PC-9 (cell line): ENCODE data around the gene MITF. TPM values are rescaled to one million over a fixed set of nuclear protein-coding genes. Genes with fewer than 3 reads are reported as not detected.

ENCODE experiments used
- BruUV-seq: library from RNA; stranded (reverse); fragments of 400-500 nt; replicated peaks from 2 replicates; lab custom pipeline; 2021; lab: Mats Ljungman, UMichigan
- CTCF ChIA-PET: fragments of 300-600 bp; sonication (Branson Sonifier 250); formaldehyde crosslinking; loops from one replicate; lab custom pipeline; 2022; ENCODE audit warnings: antibody characterized with exemption; lab: Charles Lee
- POLR2A ChIA-PET: fragments of 300-600 bp; sonication (Branson Sonifier 250); formaldehyde crosslinking; loops from one replicate; lab custom pipeline; 2022; ENCODE audit warnings: antibody characterized with exemption; ENCODE audit not compliant: unreplicated experiment; lab: Charles Lee
- DNase-seq, 2 experiments: peaks; one replicate each; pipeline versions ENCODE4 v3.0.0 to v3.0.0-alpha.2; 2015 to 2022; ENCODE audit warnings: mixed read lengths in 1 of 2
- H2AFZ ChIP-seq: fragments of 200-600 bp; sonication (generic); 2 replicates; pipeline ENCODE4 v1.8.1; 2017; ENCODE audit warnings: antibody characterized with exemption
- H3F3A ChIP-seq: fragments of 200-600 bp; sonication (generic); 2 replicates; pipeline ENCODE4 v1.8.1; 2017; ENCODE audit warnings: antibody characterized with exemption, mild to moderate bottlenecking, low read depth; ENCODE audit not compliant: insufficient read depth
- H3K27ac ChIP-seq: fragments of 200-600 bp; sonication (generic); 2 replicates; pipeline ENCODE4 v1.6.1; 2016; ENCODE audit warnings: mixed run types
- H3K27me3 ChIP-seq: fragments of 200-600 bp; sonication (generic); 2 replicates; pipeline ENCODE4 v1.6.1; 2016; ENCODE audit warnings: low read depth, mixed run types; ENCODE audit not compliant: insufficient read depth
- H3K36me3 ChIP-seq: fragments of 200-600 bp; sonication (generic); 2 replicates; pipeline ENCODE4 v1.6.1; 2016; ENCODE audit warnings: low read depth, mixed run types
- H3K4me1 ChIP-seq: fragments of 200-600 bp; sonication (generic); replicated peaks from 2 replicates; pipeline ENCODE4 v1.6.1; 2016; ENCODE audit warnings: mixed run types; ENCODE audit not compliant: insufficient read depth
- H3K4me2 ChIP-seq: fragments of 200-600 bp; sonication (generic); 2 replicates; pipeline ENCODE4 v1.6.1; 2017; ENCODE audit warnings: mixed run types
- H3K4me3 ChIP-seq: fragments of 200-600 bp; sonication (generic); 2 replicates; pipeline ENCODE4 v1.6.1; 2016; ENCODE audit warnings: mixed run types
- H3K79me2 ChIP-seq: fragments of 200-600 bp; sonication (generic); 2 replicates; pipeline ENCODE4 v1.6.1; 2017; ENCODE audit warnings: low read depth, mixed run types
- H3K9me2 ChIP-seq: fragments of 200-600 bp; sonication (generic); 2 replicates; pipeline ENCODE4 v1.8.1; 2017; ENCODE audit warnings: mild to moderate bottlenecking; ENCODE audit not compliant: insufficient read depth
- H3K9me3 ChIP-seq: fragments of 200-600 bp; sonication (generic); 2 replicates; pipeline ENCODE4 v1.8.1; 2016; ENCODE audit warnings: low read depth; ENCODE audit not compliant: insufficient read depth
- H4K20me1 ChIP-seq: fragments of 200-600 bp; sonication (generic); 2 replicates; pipeline ENCODE4 v1.8.1; 2017; ENCODE audit not compliant: insufficient read depth
- CTCF ChIP-seq: fragments of 200-600 bp; sonication (generic); conservative IDR thresholded peaks from 2 replicates; pipeline ENCODE4 v1.6.1; 2017; ENCODE audit warnings: mixed run types, antibody characterized with exemption, mild to moderate bottlenecking, moderate library complexity
- EZH2 ChIP-seq: fragments of 200-600 bp; sonication (generic); IDR thresholded peaks from 2 replicates; pipeline ENCODE4 v1.8.0; 2017; ENCODE audit warnings: antibody characterized with exemption, low read depth
- intact Hi-C: fragments of 100-400 bp; cut with micrococcal nuclease; formaldehyde crosslinking; loops from one replicate; pipeline ENCODE4 v1.10.0; 2022; ENCODE audit not compliant: unreplicated experiment
- total RNA-seq: library from RNA; stranded (reverse); gene quantifications from 2 replicates; pipeline ENCODE4 v1.2.3, GENCODE V29; 2021

The MITF gene
- total RNA-seq, 1 experiment from 2014 or later = 15.5 TPM

GRCh38 chr3:69838696-69839515, 99.6 kb downstream of the MITF start:
- ChIA-PET CTCF (interaction anchor here (0.7 kb wide), 1 partner anchor 43 kb away, joined by 3 read pairs; no protein-coding TSS in a partner anchor), POLR2A (no interaction called here)
- H2AFZ ChIP-seq = no peak overlapping the region
- BruUV-seq = no TSS peak
- H3K4me1 ChIP-seq = no peaks in the 10 kb centered on the region
- no peak overlapping the region for H3K4me2 ChIP-seq
- H3F3A ChIP-seq = no peaks in the 10 kb centered on the region
- H4K20me1 ChIP-seq = no peaks in the 10 kb centered on the region
- H3K4me3 ChIP-seq = no peak overlapping the region
- no peaks in the 10 kb centered on the region for H3K9me2 ChIP-seq
- no peaks in the 10 kb centered on the region for H3K79me2 ChIP-seq
- H3K9me3 ChIP-seq = no peaks in the 10 kb centered on the region
- intact Hi-C loops = no loop called here
- H3K36me3 ChIP-seq = no peaks in the 10 kb centered on the region
- H3K27ac ChIP-seq = no peak overlapping the region
- no peaks in the 10 kb centered on the region for H3K27me3 ChIP-seq
- DNase-seq = no peak
- TF ChIP-seq CTCF = no peak
- TF ChIP-seq EZH2 = no peak

- no peaks in the 10 kb centered on the region for H3K9me3 ChIP-seq
- H3K4me3 ChIP-seq = no peak overlapping the region
- no peak overlapping the region for H3K27ac ChIP-seq
- no peaks in the 10 kb centered on the region for H3K4me1 ChIP-seq
- no peak for TF ChIP-seq CTCF
- CTCF ChIA-PET = no interaction called here
- no peak overlapping the region for H3K4me2 ChIP-seq
- no peaks in the 10 kb centered on the region for H3K36me3 ChIP-seq
- BruUV-seq = no TSS peak
- intact Hi-C loops = no loop called here
- no peak overlapping the region for H2AFZ ChIP-seq
- no peaks in the 10 kb centered on the region for H3K27me3 ChIP-seq
- no peaks in the 10 kb centered on the region for H3K9me2 ChIP-seq
- no peak for DNase-seq
- no peaks in the 10 kb centered on the region for H3F3A ChIP-seq
- no peaks in the 10 kb centered on the region for H4K20me1 ChIP-seq
- no peaks in the 10 kb centered on the region for H3K79me2 ChIP-seq
- POLR2A ChIA-PET = no interaction called here
Measured at GRCh38 chr3:69842351-69842750, 103.1 kb downstream of the MITF start.

DNA sequence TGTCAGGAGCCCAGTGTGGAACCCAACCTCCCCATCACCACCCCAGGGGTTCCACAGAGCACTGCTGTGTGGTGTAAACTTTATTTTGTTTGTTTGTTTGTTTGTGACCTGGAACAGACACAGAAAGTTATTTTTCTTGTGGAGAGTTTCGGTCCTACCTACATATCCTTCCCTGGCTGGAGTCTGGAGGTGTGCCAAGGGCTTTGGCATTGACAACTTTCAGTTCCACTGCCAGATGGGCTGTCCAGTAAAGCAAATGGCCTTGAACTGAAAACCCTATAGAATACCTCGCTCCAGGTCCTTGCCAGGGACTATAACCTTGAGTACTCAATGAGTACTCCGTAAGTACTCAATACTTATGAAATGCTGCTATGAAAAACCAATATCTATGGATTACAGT, 103.5 kb downstream of the MITF start:
- H2AFZ ChIP-seq = no peak overlapping the region
- no peak for DNase-seq
- ChIA-PET CTCF (no interaction called here), POLR2A (no interaction called here)
- intact Hi-C loops = no loop called here
- no peaks in the 10 kb centered on the region for H3K27me3 ChIP-seq
- no peaks in the 10 kb centered on the region for H3K36me3 ChIP-seq
- H4K20me1 ChIP-seq = no peaks in the 10 kb centered on the region
- no TSS peak for BruUV-seq
- H3K9me3 ChIP-seq = no peaks in the 10 kb centered on the region
- H3K79me2 ChIP-seq = no peaks in the 10 kb centered on the region
- no peak overlapping the region for H3K4me3 ChIP-seq
- H3K4me1 ChIP-seq = no peaks in the 10 kb centered on the region
- H3F3A ChIP-seq = no peaks in the 10 kb centered on the region
- no peak overlapping the region for H3K4me2 ChIP-seq
- TF ChIP-seq EZH2 (no peak), CTCF (no peak)
- no peaks in the 10 kb centered on the region for H3K9me2 ChIP-seq
- H3K27ac ChIP-seq = no peak overlapping the region
